ENCODE data around the gene KIF4B.

The KIF4B gene

GRCh38 chr5:155064580-155064979 lies 51.0 kb downstream of the KIF4B start:
- no peak for DNase-seq

GRCh38 chr5:155066886-155067595 lies 53.5 kb downstream of the KIF4B start:
- DNase-seq, result no peak

Measured in EL (cell line).